Measurements from ENCODE around the gene MEGF6. TPM values are rescaled to one million over a fixed set of nuclear protein-coding genes. Genes with fewer than 3 reads are reported as not detected.

The MEGF6 gene
- 6.1 to 10.7 TPM (median 9.3 TPM) in 5 replicates for total RNA-seq (2022; extraction: Qiagen RNA extraction; ENCODE audit: low read depth)

GRCh38 chr1:3611170-3612019, at the start of gene MEGF6:
Gene MEGF6, minus strand, starts transcription at chr1:3611508. Its CDS starts 240 bp downstream, at chr1:3611268.

GRCh38 chr1:3651930-3652547, 40.7 kb upstream of the MEGF6 start, which contains the start of gene TP73:
Gene TP73, plus strand, starts transcription at chr1:3652516. Its CDS starts 29,850 bp downstream, at chr1:3682366.

GRCh38 chr1:3649342-3650247, 38.3 kb upstream of the MEGF6 start, which contains the start of gene WRAP73:
Gene WRAP73, minus strand, starts transcription at chr1:3650103. Its CDS starts 104 bp downstream, at chr1:3649999.

GRCh38 chr1:3624200-3625136, 13.2 kb upstream of the MEGF6 start, which contains the start of gene TPRG1L:
Gene TPRG1L, plus strand, starts transcription at chr1:3625015. Its CDS starts 58 bp downstream, at chr1:3625073.

GRCh38 chr1:3453891-3454810, 157.2 kb downstream of the MEGF6 start, which contains the start of gene ARHGEF16:
Gene ARHGEF16, plus strand, starts transcription at chr1:3454665. Its CDS starts 8,420 bp downstream, at chr1:3463085.

Other genes with a start within 250 kb of the MEGF6 start
- gene ARHGEF16, start 156.8 kb downstream of the MEGF6 start, total RNA-seq (2022; extraction: Qiagen RNA extraction; ENCODE audit: low read depth) = 4.8 to 5.8 TPM (median 5.0 TPM) in 5 replicates
- gene TPRG1L, start 13.5 kb upstream of the MEGF6 start, total RNA-seq (2022; extraction: Qiagen RNA extraction; ENCODE audit: low read depth) = 26.1 to 30.7 TPM (median 29.6 TPM) in 5 replicates
- 14.1 to 21.5 TPM (median 19.5 TPM) in 5 replicates for gene WRAP73, start 38.6 kb upstream of the MEGF6 start, total RNA-seq (2022; extraction: Qiagen RNA extraction; ENCODE audit: low read depth)
- 0.42 to 0.87 TPM (median 0.68 TPM) in 5 replicates for gene TP73, start 41.0 kb upstream of the MEGF6 start, total RNA-seq (2022; extraction: Qiagen RNA extraction; ENCODE audit: low read depth)
- gene CCDC27, start 140.9 kb upstream of the MEGF6 start, total RNA-seq (2022; extraction: Qiagen RNA extraction; ENCODE audit: low read depth) = not detected in 5 replicates
- 0.79 to 1.9 TPM (median 1.3 TPM) in 5 replicates for gene SMIM1, start 161.2 kb upstream of the MEGF6 start, total RNA-seq (2022; extraction: Qiagen RNA extraction; ENCODE audit: low read depth)
- gene LRRC47, start 185.0 kb upstream of the MEGF6 start, total RNA-seq (2022; extraction: Qiagen RNA extraction; ENCODE audit: low read depth) = 30.5 to 34.2 TPM (median 32.5 TPM) in 5 replicates
- 11.3 to 17.9 TPM (median 15.7 TPM) in 5 replicates for gene CEP104, start 245.7 kb upstream of the MEGF6 start, total RNA-seq (2022; extraction: Qiagen RNA extraction; ENCODE audit: low read depth)
- gene DFFB, start 246.0 kb upstream of the MEGF6 start, total RNA-seq (2022; extraction: Qiagen RNA extraction; ENCODE audit: low read depth) = 3.1 to 4.0 TPM (median 3.8 TPM) in 5 replicates